HG02938 (cell line): ENCODE results near the gene TNIP1.

Experiments used
- ATAC-seq: cut with Tn5 transposase; IDR thresholded peaks from one replicate; pipeline ENCODE4 v1.9.1; 2021; ENCODE audit warnings: mild to moderate bottlenecking, moderate library complexity; ENCODE audit not compliant: unreplicated experiment

TNIP1 gene

DNA sequence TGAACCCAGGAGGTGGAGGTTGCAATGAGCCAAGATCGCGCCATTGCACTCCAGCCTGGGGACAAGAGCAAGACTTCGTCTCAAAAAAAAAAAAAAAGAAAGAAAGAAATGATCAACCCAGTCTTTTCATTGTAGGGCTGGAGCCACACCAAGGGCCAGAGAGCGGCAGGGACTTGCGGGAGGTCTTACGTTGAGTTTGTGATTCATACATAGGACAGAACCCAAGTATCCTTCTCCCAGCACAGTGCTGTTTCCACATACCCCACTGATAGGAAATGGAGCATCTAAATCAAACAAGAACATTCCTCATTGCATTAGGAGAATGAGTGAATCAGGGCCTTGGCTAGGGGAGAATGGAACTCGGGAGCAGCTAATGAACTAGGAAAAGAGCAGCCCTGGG, 3.5 kb upstream of the TNIP1 start:
- ATAC-seq = no peak

DNA sequence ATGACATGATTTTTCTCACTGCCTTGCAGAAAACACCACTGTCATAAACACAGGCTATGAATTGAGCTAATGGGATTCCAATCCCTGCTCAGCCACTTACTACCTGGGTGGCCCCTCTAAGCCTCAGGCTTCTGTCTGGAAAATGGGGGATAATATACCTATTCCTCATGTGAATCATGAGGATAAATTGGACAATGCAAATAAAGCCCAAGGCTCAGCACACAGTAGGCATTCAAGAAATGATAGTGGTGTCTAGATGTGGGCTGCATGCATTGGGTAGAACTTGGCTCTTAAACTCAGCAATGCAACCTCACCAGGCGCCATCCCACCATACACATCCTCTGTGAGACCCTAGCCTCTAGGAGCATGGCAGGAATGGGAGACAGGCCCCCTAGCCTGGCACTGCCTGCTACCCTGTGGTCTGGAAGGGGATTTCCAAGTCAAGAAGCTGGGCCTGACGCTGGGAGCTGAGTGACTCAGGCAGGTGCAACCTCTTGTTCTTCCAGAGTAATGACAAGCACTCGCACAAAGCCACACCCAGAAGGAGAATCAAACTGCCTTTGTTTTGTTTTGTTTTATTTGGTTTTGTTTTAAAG, 2.3 kb upstream of the TNIP1 start:
- no peak for ATAC-seq

DNA sequence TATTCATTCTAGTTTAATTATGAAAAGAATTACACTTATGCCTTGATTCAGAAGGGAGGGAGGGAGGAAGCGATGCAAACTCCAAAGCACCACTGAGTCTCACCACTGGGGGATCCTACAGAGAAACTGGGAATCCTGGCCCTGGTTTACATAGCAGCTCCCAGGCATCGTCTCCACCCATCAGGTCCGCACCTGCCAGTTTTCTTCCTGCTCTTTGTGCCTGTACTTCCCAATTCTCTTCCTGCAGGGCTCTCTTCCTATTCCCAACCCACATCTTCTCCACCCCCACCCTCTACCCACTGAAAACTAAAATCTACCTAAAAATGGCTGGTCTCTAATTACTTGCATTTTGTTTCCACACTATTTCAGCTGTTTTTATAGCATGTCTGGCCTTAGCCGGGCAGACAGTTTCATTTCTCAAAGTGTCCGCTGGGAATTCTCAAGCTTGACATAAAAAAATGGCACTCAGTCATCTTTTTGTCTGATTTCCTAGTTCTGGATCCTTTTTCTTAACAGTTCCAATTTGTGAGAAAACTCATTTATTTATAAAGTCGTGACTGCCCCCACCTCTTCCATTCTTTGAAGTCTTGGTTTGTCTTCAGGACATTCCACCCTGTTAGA, 1.6 kb upstream of the TNIP1 start:
- no peak for ATAC-seq

DNA sequence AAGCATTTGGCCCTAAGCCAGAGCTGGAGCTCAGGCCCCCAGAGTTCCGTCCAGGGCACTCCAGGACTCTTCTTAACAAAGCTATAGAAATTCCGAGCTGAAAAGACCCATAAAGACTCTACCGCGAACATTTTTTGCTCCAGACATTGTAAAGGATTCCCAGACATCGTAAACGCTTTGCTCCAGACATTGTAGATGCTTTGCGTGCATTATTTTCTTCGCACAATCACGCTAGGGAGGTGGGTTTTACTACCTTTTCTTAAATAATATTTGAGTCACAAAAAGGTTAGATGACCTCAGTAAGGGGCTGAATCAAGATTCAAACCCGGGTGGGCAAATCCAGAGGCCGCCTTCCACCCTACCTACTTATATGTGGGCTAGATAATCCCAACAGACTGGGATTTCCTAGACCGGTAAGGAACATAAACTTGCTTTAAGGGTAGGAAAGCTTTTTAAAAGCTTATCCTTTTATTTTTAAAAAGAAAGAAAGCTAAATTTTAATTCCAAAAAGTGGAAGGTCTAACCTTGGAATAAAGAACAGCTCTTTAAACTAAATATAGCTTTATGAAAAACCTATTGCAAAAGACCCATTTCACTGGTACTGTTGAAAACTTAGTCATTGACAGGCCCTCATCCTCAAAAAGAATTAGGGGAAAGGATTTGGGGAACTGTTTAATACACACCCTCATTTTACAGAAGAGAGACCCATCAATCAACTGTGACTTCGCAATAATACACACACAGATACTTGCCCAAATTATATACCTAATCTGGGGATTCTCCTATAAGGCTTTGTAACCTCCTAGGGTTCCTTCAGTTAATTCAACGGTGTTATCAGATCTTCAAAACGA, 822 bp upstream of the TNIP1 start:
- no peak for ATAC-seq

DNA sequence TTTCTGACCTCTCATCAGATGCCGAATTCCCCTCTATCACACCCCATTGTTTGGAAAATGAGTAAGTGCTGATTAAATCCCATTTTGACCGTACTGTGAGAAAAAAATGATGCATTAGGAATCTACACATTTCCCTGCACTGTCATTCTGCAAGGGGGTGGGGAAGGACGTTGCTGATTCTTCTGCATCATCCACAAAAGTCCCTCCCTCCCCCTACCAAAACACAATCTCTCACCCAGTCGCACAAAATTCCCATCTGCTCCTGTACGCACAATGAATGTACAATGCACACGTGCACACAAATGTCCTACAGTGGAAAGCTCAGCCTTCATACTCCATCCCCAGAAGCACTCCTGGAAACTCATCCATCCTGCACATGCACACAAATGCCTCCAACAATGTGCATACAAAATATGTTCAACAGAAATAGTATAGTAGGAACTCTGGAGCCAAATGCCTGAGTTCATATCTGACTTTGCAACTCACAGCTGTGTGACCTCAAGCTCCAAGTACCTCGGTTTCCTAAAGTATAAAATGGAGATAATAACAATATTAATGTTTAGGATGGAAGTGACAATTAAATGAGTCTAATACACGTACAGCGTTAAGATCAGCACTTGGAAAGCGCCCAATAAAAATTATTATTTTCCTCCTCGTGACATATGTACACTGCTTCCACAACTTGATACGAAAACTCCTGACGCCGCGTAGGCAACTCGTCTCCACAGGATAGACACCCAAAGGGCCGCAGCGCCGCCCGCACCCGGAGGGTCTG, 809 bp downstream of the TNIP1 start:
- no peak for ATAC-seq

DNA sequence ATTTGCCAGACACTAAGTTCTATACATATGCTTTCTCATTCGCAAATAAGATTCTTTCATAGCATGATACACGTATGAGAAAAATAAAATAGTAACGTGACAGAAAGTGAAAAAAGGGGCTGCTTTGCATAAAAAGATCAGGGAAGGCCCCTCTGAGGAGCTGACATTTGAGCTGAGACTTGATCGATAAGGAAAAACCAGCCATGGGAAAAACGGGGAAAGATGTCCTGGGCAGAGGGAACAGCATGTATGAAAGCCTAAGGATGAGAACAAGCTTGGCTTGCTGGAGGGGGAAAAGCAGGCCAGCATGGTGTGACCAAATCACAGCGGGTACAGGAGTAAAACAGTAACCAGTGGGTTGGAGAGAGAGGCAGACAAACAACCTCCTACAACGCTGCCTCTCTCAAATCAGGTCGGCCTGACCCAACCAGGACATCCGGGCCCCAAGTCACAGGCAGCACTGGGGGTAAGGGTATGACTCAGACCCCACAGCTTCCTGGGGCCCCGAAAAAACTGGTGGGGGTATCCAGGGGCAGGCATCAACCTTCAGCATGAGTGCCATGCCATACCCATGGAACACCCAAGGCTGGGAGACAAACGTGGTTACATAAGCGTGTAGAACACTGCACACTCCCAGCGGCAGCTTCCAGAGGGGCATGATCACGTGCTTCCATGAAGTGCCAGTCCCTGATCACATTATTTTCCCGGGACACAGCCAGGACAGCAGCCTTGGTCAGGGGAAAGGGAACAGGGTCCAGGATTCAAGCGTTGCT, 2.2 kb downstream of the TNIP1 start:
- peak; percentile 45 for ATAC-seq

DNA sequence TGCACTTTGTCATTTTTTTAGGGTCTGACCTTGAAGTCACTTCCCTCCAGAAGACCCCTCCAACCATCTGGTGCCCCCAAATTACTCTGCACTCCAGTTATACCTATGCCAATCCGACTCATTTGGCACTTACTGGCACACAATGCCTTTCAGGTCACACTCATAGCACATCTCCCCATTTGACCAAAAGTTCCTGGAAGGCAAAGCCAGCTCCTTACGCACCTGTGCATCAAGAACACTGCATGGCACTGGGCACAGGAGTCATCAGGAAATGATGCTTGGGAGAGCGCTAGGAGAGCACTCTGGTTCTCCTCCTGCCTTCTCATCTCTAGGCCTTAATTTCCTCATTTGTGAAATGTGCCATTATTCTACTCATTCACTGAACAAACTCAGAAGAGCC, 2.9 kb downstream of the TNIP1 start:
- no peak for ATAC-seq

DNA sequence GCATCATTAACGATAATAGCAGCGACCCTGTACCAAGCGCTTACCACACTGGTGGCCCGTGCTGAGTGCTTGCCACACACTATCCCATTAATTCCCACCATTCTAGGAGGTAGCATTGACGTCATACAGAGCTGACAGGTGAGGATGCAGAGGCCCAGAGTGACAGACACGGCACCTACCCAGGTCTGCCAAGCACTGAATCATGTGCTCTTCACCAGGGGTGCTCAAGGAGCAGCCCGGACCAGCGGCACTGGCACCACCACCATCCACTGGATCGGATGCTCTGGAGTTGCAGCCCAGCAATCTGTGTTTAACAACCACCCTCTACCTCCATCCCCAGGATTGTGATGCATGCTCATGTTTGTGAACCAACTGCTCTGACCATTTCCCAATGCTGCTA, 3.4 kb downstream of the TNIP1 start:
- ATAC-seq = no peak

DNA sequence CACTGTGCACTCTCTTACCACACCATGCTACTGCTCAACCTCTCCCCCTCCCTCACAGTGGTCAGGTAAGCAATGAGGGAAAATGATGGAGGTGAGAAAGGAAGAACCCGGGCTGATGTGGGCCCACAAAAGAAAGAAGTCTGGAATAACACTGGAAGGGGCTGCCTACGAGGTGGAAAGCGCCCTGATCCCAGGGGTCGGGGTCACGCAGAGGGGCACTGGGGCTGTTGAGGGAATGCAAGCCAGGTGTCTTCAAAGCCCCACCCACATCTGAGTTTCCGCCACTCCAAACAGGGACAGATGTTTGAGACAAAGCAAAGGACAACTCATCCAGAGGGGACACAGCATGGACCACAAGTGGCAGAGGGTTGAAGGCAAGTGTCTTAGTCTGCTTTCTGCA, 4.2 kb downstream of the TNIP1 start:
- ATAC-seq = no peak

DNA sequence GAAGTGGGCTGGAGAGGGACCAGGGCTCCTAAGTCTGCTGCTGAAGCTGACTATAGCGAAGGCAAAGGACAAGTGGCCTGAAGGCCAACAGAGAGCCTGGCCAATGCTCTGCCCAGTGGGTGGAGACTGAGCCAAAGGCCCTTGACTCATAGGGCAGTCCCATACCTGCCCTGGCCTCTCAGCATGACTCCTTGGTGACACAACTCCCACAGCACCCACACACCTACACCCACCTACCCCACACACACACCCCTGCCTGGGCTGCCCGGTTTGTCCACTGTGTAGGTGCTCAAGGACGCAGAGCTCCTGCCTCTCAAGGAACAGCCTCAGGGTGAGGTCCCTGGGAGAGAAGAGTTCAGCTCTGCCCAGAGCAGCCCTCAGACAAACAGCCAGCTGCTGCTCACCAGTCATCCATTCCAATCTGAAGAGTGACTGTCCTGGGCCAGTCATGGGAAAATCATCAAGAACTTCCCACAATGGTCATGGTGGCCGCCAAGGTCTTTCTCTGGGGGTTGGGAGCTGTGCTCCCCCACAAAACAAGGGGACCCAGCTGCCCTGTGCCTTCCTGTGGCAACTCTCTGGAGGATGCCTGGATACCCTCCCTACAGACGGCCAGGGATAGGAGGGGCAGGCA, 5.0 kb downstream of the TNIP1 start:
- ATAC-seq = no peak

DNA sequence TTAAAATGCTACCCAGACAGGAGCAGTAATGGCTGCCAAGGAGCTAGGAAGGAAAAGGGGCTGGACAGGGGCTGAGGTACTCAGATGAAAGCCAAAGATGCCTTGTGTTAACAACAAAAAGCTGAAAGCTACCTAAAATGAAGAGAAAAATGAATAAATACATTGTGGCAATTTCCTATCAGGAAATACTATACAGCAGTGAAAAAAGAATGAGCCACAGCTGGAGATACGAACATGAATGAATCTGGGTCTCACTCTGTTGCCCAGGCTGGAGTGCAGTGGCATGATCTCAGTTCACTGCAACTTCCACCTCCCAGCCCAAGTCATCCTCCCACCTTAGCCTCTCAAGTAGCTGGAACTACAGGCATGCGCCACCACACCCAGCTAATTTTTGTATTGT, 6.3 kb downstream of the TNIP1 start:
- no peak for ATAC-seq

DNA sequence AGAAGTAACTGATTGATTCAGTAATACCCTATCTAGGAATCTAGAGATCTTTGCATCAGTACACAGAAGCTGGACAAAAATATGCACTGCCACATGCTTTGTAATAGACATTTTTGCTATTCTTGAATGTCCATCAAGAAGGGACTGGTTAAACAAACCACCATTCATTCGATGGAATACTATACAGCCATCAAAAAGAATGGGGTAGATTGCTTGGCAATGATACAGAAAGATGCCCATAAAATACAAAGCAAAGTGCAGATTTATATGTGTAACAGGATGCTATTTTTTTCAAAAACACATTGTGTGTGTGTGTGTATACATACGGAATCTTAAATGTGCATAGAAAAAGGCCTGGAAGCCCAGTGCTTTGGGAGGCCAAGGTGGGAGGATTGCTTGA, 7.6 kb downstream of the TNIP1 start:
- no peak for ATAC-seq

DNA sequence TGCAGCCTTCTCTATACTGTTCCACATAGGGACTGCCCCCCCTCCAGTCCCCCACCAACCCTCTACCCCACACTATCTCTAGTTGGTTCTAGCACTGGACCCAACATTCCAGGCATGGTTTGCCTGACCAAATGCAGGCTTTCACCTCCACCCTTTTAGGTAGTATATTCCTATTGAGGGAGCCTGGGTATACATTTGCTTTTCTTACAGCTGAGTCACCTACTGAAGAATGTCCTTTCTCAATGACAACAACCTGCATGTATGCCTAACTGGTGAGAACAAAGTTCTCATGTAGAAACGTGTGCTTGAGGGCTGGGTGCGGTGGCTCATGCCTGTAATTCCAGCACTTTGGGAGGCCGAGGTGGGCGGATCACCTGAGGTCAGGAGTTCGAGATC, 8.2 kb downstream of the TNIP1 start:
- ATAC-seq = no peak

DNA sequence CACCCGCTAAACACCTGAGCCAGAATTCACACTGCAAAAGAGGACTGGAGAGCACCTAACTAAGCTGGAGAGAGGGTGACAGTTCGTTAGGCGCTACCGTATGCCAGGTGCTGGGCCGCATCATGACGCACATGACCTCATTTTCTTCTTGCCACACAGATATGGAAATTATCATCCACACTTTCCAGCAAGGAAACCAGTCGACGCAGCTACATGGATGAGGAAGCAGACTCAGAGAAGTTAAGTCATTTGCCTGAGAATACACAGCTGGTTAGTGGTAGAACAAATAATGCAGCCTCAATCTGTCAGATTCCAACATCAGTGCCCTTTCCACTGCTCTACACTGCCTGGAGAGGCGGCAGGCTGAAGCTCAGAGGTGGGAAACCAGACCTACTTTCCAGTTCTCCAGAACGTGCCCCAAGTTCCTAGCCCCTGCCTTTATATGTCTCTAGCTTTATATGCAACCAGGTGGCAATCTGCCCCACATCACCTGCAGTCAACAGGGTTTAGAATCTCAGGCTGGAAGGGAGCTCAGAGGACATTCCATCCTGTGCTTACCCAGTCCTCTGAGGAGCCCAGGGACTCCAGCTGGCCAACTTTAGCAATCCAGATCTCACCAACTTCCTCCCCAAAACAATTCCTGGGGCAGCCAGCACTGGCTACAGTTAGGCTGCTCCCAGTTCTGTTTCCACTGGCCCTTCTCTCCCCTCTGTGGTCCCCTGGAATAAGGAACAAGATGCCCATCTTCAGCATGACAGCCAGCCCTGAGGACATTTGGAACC, 8.8 kb downstream of the TNIP1 start:
- ATAC-seq = no peak

DNA sequence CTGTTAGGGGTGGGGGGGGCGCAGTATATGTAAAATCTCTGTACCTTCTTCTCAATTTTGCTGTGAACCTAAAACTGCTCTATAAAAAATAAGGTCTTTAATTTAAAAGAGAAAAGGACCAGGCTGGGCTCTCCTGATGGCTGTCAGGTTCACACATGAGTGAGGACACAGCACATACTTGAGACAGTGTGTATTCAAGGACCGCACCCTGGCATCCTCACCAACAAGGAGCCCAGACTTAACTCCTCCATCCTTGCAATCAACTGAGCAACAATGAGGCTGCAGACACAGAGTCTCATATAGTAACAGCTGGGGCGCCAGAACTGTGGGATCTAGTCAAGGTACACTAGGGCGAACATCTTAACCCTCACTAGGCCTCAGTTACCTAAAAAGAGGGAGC, 9.8 kb downstream of the TNIP1 start:
- no peak for ATAC-seq

DNA sequence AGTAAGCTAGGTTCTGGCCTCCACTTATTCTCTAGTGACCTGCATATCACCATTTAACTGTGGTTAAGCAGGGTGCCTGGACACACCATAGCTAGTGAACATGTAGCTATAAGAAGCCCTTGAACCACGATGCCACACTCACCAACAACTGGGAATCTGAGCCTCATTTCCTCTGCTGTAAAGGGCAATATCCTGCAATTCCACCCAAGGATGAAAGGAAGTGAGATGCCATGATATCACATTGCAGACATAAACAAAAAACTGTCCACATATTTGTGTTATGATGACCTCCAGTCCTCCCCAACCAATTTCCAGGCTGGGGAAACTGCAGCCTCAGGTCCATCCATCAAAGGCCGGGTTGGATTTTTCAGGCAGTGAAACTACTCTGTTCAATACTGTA, 10.4 kb downstream of the TNIP1 start:
- ATAC-seq = no peak

DNA sequence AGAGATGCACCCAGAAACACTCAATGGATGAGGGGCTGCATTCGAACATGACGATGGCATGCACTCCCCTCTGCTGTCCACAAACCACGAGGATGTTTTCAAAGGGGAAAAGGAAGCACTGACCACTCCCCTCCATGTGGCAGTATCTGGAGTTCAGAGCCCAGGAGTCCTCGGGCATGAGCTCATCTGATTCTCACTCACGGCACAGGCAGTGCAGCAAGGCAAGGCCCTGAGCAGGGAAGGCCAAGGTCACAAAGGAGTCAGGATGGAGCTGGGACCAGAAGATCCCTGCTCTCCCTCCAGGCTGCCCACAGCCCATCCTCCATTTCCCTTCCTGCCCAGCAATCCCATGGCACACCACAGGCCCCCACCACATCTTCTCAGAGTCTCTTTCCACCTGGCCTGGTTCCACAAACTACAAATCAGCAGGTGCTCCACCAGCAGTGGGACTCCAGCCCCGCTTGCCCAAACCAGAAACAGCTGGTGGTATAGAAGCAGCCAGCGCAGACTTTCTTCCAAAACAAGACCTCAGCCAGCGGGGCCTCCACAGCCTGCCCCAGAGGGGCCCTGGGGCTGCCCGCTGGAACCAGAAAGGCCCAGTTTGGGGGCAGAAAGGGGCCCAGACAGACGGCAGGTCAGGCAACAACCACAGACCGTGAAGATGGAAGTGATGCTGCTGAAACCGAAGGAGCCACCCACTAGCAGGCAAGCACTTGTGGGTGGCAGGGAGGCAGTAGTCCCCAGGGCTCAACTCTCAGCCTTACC, 12.2 kb downstream of the TNIP1 start:
- ATAC-seq = peak; percentile 69

DNA sequence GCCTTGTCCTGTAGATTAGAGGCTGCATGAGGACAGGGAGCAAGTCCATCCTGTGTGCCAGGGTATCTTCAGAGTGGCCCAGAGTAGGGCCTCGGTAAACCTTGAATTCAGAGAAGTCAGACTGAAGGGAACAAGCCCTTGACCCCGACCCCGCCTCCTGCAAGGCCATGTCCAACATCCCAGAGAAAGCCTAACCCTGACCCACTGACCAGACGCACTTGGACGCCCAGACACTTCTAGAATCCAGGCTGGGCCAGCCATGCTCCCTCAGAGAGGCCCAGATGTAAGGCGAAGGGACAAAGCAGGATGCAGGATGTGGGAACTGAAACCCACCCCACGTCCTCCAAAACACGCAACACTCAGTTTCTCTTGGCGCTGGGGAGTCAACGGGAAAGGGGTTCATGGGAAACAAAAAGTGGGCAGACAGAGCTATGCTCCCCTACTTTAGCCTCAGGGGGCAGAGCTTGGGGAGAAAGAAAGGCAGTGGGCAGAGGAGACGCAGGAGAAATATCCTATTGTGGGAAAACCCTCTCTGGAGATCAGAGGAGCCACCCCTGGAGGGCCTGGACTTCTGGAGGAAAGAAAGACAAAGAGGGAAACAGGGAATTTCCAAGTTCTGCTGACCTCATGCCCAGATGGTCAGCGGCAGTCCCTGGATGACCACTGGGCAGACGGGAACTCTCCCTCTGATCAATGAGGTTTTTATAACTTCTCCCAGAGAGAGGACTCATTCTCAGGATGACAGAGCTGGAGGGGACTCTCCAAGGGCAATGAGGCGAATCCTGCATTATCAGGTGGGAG, 13.0 kb downstream of the TNIP1 start:
- no peak for ATAC-seq
